GM12874 (cell line): ENCODE data around the gene RARB.

Source experiments
- TF ChIP-seq, protein P1 (sequence below): IDR thresholded peaks from 2 replicates; pipeline ENCODE4 v1.5.1; 2011; ENCODE audit warnings: low read depth, mild to moderate bottlenecking, control low read depth, low read length, moderate library complexity; ENCODE audit not compliant: insufficient read depth

Gene RARB

GRCh38 chr3:25483456-25483855 lies 55.4 kb downstream of the RARB start:
- TF ChIP-seq, protein P1, sequence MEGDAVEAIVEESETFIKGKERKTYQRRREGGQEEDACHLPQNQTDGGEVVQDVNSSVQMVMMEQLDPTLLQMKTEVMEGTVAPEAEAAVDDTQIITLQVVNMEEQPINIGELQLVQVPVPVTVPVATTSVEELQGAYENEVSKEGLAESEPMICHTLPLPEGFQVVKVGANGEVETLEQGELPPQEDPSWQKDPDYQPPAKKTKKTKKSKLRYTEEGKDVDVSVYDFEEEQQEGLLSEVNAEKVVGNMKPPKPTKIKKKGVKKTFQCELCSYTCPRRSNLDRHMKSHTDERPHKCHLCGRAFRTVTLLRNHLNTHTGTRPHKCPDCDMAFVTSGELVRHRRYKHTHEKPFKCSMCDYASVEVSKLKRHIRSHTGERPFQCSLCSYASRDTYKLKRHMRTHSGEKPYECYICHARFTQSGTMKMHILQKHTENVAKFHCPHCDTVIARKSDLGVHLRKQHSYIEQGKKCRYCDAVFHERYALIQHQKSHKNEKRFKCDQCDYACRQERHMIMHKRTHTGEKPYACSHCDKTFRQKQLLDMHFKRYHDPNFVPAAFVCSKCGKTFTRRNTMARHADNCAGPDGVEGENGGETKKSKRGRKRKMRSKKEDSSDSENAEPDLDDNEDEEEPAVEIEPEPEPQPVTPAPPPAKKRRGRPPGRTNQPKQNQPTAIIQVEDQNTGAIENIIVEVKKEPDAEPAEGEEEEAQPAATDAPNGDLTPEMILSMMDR: no peak

DNA sequence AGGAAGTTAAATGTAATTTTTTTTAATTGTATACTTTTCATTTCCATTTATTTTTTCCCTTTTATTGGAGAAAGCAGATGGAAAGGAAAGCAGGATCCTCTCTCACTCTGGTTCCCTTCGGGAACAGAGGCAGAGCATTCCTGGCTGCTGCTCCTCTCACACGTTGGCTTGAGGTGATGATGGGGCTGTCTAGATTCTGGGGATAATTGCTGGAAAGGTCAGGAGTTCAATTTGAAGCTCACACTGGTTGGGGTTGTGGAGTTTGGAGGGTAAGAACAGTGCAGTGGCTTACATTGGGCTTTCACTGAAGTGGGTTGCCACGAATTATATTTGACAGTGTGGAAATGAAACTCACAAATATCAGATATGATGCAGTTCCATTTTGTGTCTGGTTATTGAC lies 57.6 kb downstream of the RARB start:
- TF ChIP-seq, protein P1: no peak

- TF ChIP-seq, protein P1: no peak
Measured at GRCh38 chr3:25486932-25487331, 58.9 kb downstream of the RARB start.

GRCh38 chr3:25489858-25490593 lies 62.0 kb downstream of the RARB start:
- TF ChIP-seq, protein P1: no peak

DNA sequence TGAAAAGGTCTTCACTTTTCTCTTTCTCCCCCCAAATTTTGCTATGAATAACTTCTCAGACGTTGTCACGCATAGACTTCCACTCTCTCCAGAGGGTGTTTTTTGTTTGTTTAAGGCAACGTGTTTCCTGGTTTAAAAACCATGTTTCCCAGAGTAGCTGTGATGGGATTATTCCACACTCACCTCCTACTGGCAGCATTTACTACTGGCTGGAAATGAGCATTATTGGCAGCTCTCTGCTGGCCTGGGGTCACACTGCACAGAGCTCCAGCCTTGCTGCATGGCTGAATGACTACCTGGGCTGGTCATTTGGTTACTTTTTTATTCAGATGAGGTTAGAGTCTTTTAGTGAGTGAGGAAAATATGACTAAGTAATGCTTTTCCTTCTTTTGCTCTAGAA lies 65.2 kb downstream of the RARB start:
- TF ChIP-seq, protein P1: no peak

DNA sequence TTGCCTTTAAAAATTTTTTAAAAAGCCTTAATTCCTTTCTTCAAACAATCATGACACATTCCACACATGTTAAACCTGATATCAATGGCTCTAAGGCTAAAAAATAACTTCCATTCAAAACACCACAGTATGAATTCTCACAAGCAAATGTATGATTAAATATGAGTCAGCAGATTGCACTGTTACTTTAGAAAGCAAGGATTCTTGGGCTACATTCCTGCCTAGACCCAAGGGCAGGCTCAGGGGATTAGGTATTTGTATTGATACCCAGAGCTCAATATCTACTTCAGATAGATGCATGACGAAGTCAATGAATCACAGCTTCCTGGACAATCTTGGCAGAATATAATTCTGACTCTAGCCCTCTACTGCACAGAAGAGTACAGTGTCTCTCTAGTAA lies 65.7 kb downstream of the RARB start:
- TF ChIP-seq, protein P1: no peak

GRCh38 chr3:25495304-25495703 lies 67.2 kb downstream of the RARB start:
- TF ChIP-seq, protein P1: no peak
